Right lobe of liver (tissue), 6 donors: ENCODE measurements around the gene ZNF692. TPM values are rescaled to one million over a fixed set of nuclear protein-coding genes. Genes with fewer than 3 reads are reported as not detected.

Source experiments
- ATAC-seq, 4 donors: fragments of 200-7000 bp; cut with Tn5 transposase; one replicate each; pipeline ENCODE4 v1.9.1; 2020; ENCODE audit warnings: mild to moderate bottlenecking in 4 of 4, moderate library complexity in 4 of 4
- DNase-seq, 3 donors: peaks; one replicate each; pipeline ENCODE4 v3.0.0-alpha.2; 2020
- H3K27ac ChIP-seq, 3 donors: fragments of 200-600 bp; one replicate each; pipeline ENCODE4 v1.8.0; 2022
- H3K27me3 ChIP-seq, 2 donors: fragments of 200-600 bp; one replicate each; pipeline ENCODE4 v1.8.0; 2022
- H3K36me3 ChIP-seq, 4 donors: fragments of 200-600 bp; sonication (generic) in 1 of 4; one replicate each; pipeline versions ENCODE4 v1.5.1 to v1.8.0; 2017 to 2022; ENCODE audit warnings: control low read depth in 1 of 4
- H3K4me1 ChIP-seq, 4 donors: fragments of 200-600 bp; sonication (generic) in 1 of 4; one replicate each; pipeline versions ENCODE4 v1.5.1 to v1.8.0; 2017 to 2022; ENCODE audit warnings: control low read depth in 1 of 4
- H3K4me3 ChIP-seq, 3 donors: fragments of 200-600 bp; one replicate each; pipeline ENCODE4 v1.8.0; 2022
- H3K9me3 ChIP-seq, 4 donors: fragments of 200-600 bp; sonication (generic) in 1 of 4; one replicate each; pipeline versions ENCODE4 v1.5.1 to v1.8.0; 2017 to 2022; ENCODE audit warnings: control low read depth in 1 of 4
- POLR2A ChIP-seq: fragments of 450-650 bp; IDR thresholded peaks from one replicate; pipeline ENCODE4 v1.6.1; 2017; ENCODE audit warnings: antibody characterized with exemption, mild to moderate bottlenecking
- WGBS: methylation state at CpG from one replicate; pipeline ENCODE4 v1.1.6; 2018; ENCODE audit warnings: low coverage, low lambda C conversion rate; ENCODE audit not compliant: insufficient coverage; ENCODE audit errors: missing lambda C conversion rate; 5-methylcytosine and 5-hydroxymethylcytosine counted together
- intact Hi-C, 2 donors: fragments of 100-400 bp; cut with DNase I; formaldehyde crosslinking; loops; one replicate each; pipeline versions ENCODE4 v1.11.2 to v1.14.1; 2022
- total RNA-seq, 6 experiments: library from RNA; depleted of rRNA in 2 of 6; stranded (reverse); fragments of >200 nt in 2 of 6; fragmentation: NEBNext Ultra II Directional in 3 of 6; extraction: Animal tissue kit (Norgen Biotek cat#: 25700) in 3 of 6; gene quantifications; one replicate each; pipeline versions ENCODE4 v1.1.0 to v1.2.4, GENCODE V29; 2016 to 2023
- TF ChIP-seq, protein P1 (sequence below), 4 donors: fragments of 200-600 bp in 3 of 4; fragments of 450-650 bp in 1 of 4; IDR thresholded peaks; one replicate each; pipeline versions ENCODE4 v1.5.1 to v1.8.0; 2016 to 2022; ENCODE audit warnings: antibody characterized with exemption in 4 of 4, mild to moderate bottlenecking in 2 of 4
- donor health status: DM: no; HTN: yes; CAD: no.
- donor health status: DM: no; HTN: no; CAD: no.
- donor health status: DM: no; HTN: no; CAD: no.
- donor health status: DM: no; HTN: yes; CAD: no.
- donor health status: DM: no; HTN: yes; CAD: no.

Gene ZNF692
- total RNA-seq, 6 experiments from 2014 or later = 12.2 to 18.3 (median 16.7) TPM

GRCh38 chr1:248856176-248856575 is 2.7 kb downstream of the ZNF692 start:
- Histone ChIP-seq H3K4me1 (peaks cover 0 to 11% (median 2%) of the 10 kb centered on the region in 4 donors), H3K27me3 (no peaks in the 10 kb centered on the region), H3K36me3 (no peaks in the 10 kb centered on the region), H3K9me3 (no peaks in the 10 kb centered on the region), H3K4me3 (no peak overlapping the region), H3K27ac (no peak overlapping the region)
- DNase-seq (no peak), ATAC-seq (no peak)
- intact Hi-C loops = no loop called here
- 100% methylated on average over 1 of the region's 1 CpG for WGBS
- TF ChIP-seq, protein P1, sequence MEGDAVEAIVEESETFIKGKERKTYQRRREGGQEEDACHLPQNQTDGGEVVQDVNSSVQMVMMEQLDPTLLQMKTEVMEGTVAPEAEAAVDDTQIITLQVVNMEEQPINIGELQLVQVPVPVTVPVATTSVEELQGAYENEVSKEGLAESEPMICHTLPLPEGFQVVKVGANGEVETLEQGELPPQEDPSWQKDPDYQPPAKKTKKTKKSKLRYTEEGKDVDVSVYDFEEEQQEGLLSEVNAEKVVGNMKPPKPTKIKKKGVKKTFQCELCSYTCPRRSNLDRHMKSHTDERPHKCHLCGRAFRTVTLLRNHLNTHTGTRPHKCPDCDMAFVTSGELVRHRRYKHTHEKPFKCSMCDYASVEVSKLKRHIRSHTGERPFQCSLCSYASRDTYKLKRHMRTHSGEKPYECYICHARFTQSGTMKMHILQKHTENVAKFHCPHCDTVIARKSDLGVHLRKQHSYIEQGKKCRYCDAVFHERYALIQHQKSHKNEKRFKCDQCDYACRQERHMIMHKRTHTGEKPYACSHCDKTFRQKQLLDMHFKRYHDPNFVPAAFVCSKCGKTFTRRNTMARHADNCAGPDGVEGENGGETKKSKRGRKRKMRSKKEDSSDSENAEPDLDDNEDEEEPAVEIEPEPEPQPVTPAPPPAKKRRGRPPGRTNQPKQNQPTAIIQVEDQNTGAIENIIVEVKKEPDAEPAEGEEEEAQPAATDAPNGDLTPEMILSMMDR (IDR thresholded peaks at IDR 0.05) = no peak
- no peak for TF ChIP-seq POLR2A

- no peak for DNase-seq
- WGBS = 97% methylated on average over 5 of the region's 6 CpGs
- H3K27ac ChIP-seq = no peak overlapping the region
- TF ChIP-seq, protein P1 (IDR thresholded peaks at IDR 0.05) = no peak
- TF ChIP-seq POLR2A = no peak
- H3K27me3 ChIP-seq = no peaks in the 10 kb centered on the region
- no peak overlapping the region for H3K4me3 ChIP-seq
- intact Hi-C loops = no loop called here
- peaks cover 0 to under 1% (median 0%) of the 10 kb centered on the region in 4 donors for H3K36me3 ChIP-seq
- H3K4me1 ChIP-seq = peaks cover 0 to 11% (median 2%) of the 10 kb centered on the region in 4 donors
- no peaks in the 10 kb centered on the region for H3K9me3 ChIP-seq
- no peak for ATAC-seq
These were observed 3.3 kb downstream of the ZNF692 start for GRCh38 chr1:248855580-248855979.

DNA sequence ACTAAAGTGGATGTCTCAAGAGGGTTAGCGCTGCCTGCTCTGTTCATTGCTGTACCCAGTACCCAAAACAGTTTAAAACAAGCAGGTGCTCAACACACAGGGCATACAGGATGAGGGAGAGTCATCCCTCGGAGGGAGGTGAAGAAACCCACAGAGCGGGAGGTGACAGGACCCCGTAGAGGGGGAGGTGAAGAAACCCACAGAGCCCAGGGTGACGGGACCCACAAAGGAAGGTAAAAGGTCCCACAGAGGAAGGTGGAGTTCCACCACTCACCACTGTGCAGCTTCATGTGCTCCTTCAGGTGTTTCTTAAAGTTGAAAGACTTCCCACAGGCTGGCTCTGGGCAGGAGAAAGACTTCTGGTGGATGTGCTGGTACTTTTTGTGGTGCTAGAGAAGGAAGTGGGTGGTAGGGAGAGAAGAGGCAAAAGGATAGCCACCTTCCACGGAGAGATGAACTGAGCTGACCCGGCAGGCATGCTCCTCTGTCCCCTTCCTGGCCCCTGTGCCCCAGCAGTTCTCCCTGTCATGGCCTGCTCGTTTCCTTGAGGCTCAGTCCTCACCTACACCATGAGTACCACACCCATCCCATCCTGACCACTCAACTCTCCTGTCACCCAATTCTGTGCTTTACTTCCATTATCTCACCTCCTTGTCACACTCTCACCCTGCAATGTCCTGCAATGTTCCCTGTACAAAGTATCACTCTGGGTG is 5.1 kb downstream of the ZNF692 start:
- intact Hi-C loops = no loop called here
- ATAC-seq (no peak), DNase-seq (no peak)
- TF ChIP-seq, protein P1 (IDR thresholded peaks at IDR 0.05) = no peak
- no peak for TF ChIP-seq POLR2A
- H3K27ac ChIP-seq = no peak overlapping the region
- peaks cover 0 to 7% (median 0%) of the 10 kb centered on the region in 4 donors for H3K4me1 ChIP-seq
- H3K27me3 ChIP-seq = no peaks in the 10 kb centered on the region
- no peaks in the 10 kb centered on the region for H3K9me3 ChIP-seq
- no peak overlapping the region for H3K4me3 ChIP-seq
- 72% methylated on average over 6 of the region's 8 CpGs for WGBS
- H3K36me3 ChIP-seq = peaks cover 0 to 11% (median 5%) of the 10 kb centered on the region in 4 donors

DNA sequence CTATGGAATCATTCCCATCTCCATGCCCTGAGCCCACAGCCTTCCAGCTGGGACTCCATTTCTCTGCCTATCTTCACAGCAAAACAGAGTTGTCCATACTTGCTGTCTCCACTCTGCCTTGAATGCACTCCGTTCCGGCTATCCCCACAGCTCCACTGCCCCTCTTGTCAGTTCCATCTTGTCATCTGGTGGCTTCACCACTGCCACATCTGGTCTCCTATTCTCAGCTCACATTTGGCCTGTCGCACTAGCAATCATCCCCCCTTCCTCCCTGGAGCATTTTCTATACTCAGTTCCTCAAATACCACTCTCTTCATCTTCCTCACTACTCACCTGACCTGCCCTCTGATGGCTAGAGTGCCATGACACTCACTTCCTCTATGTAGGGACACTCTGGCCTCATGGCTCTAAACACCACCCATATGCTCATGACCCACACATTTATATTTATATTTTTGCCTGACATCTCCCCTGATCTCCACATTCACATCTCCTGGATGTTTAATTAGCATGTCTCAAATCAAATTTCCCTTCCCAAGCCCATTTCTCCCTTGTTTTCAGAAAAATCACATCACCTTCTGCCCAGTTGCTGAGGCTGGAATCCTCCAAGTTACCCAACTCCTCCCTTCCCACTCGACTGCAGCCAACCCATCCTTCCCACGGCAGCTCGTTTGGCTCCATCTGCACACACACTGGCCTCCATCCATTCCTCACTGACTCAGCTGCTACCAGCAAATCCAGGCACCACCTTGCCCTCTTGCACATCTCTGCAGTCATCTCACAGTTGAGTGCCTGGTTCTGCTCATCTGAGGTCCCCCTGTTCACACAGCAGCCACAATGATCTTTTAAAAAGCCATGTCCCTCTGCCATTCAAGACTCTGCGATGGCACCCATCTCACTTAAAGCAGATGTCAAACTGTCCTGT is 6.1 kb downstream of the ZNF692 start:
- Histone ChIP-seq H3K4me1 (peaks cover 0 to under 1% (median 0%) of the 10 kb centered on the region in 4 donors), H3K9me3 (no peaks in the 10 kb centered on the region), H3K4me3 (no peak overlapping the region), H3K27ac (no peak overlapping the region), H3K36me3 (peaks cover 0 to 22% (median 8%) of the 10 kb centered on the region in 4 donors), H3K27me3 (no peaks in the 10 kb centered on the region)
- ATAC-seq (no peak), DNase-seq (no peak)
- 84% methylated on average over 7 of the region's 7 CpGs for WGBS
- intact Hi-C loops = no loop called here
- TF ChIP-seq POLR2A = no peak
- TF ChIP-seq, protein P1 (IDR thresholded peaks at IDR 0.05) = no peak
